Measurements from ENCODE around the gene RBM38.

RBM38 gene

GRCh38 chr20:57375652-57376230 lies 15.5 kb upstream of the RBM38 start:
- no peak for TF ChIP-seq CTCF (IDR thresholded peaks at IDR 0.05; ENCODE audit: low read depth, low read length)
- no peak overlapping the region for H3K4me3 ChIP-seq (ENCODE audit: low read depth, low read length)

- TF ChIP-seq CTCF (IDR thresholded peaks at IDR 0.05; ENCODE audit: low read depth, low read length): no peak
- no peak overlapping the region for H3K4me3 ChIP-seq (ENCODE audit: low read depth, low read length)
Measured at GRCh38 chr20:57377350-57377749, 13.8 kb upstream of the RBM38 start.

- H3K4me3 ChIP-seq (ENCODE audit: low read depth, low read length): no peak overlapping the region
- TF ChIP-seq CTCF (IDR thresholded peaks at IDR 0.05; ENCODE audit: low read depth, low read length): no peak
Measured at GRCh38 chr20:57378107-57378506, 13.1 kb upstream of the RBM38 start.

- TF ChIP-seq CTCF (IDR thresholded peaks at IDR 0.05; ENCODE audit: low read depth, low read length): no peak
- H3K4me3 ChIP-seq (ENCODE audit: low read depth, low read length): no peak overlapping the region
Measured at GRCh38 chr20:57378646-57379262, 12.4 kb upstream of the RBM38 start.

GRCh38 chr20:57379263-57379647 lies 11.9 kb upstream of the RBM38 start:
- TF ChIP-seq CTCF (IDR thresholded peaks at IDR 0.05; ENCODE audit: low read depth, low read length): no peak
- no peak overlapping the region for H3K4me3 ChIP-seq (ENCODE audit: low read depth, low read length)

- H3K4me3 ChIP-seq (ENCODE audit: low read depth, low read length): no peak overlapping the region
- no peak for TF ChIP-seq CTCF (IDR thresholded peaks at IDR 0.05; ENCODE audit: low read depth, low read length)
Measured at GRCh38 chr20:57380081-57380750, 11.0 kb upstream of the RBM38 start.

All from WI38 (cell line).